GM12892 (cell line): ENCODE data around the gene RIN2.

Experiments
- POLR2A ChIP-seq: IDR thresholded peaks from 2 replicates; pipeline ENCODE4 v1.6.1; 2011; ENCODE audit warnings: low read depth, low read length, control low read depth
- POLR2AphosphoS5 ChIP-seq: IDR thresholded peaks from 2 replicates; pipeline ENCODE4 v1.6.1; 2011; ENCODE audit warnings: low read depth, low read length, control low read depth

GRCh38 chr20:19784511-19785172 lies 26.6 kb downstream of the RIN2 start:
- TF ChIP-seq POLR2AphosphoS5 (no peak), POLR2A (no peak)
